H1 (cell line): ENCODE data around the gene TRMT10B. TPM values are rescaled to one million over a fixed set of nuclear protein-coding genes. Genes with fewer than 3 reads are reported as not detected.

Experiments
- KDM1A ChIP-seq: fragments of 200-600, 300-600 bp; sonication (generic); IDR thresholded peaks from 2 replicates; pipeline ENCODE4 v1.7.1; 2016; ENCODE audit warnings: mild to moderate bottlenecking, low read length, borderline replicate concordance
- polyA plus RNA-seq, 7 experiments: library from polyadenylated mRNA; depleted of rRNA in 3 of 7; stranded (reverse) in 5 of 7; unstranded in 2 of 7; fragments of >200 nt in 5 of 7; fragments of 200-250 nt in 2 of 7; gene quantifications; 1 replicate in 5 of 7; 2 replicates in 1 of 7; 4 replicates in 1 of 7; pipeline versions ENCODE4 v1.2.1 to v1.2.3, GENCODE V29; 2011 to 2013; ENCODE audit warnings: missing spikeins in 2 of 7, mixed read lengths in 2 of 7
- total RNA-seq: library from RNA; stranded (reverse); fragmentation: NEBNext Ultra II Directional; extraction: Animal tissue kit (Norgen Biotek cat#: 25700); gene quantifications from 2 replicates; pipeline ENCODE4 v1.2.1, GENCODE V29; 2021

TRMT10B gene
- total and polyA plus RNA-seq, 2 of the 8 experiments (the other 6 are each of a cell fraction or from before 2014, with no cell fraction given): 2.4 to 4.5 TPM

GRCh38 chr9:37705787-37706186, 47.8 kb upstream of the TRMT10B start (continued):
- TF ChIP-seq KDM1A: no peak
- TF ChIP-seq, all 59 proteins: peak for 0
